ENCODE measurements around the gene THEMIS2. TPM values are rescaled to one million over a fixed set of nuclear protein-coding genes. Genes with fewer than 3 reads are reported as not detected.

THEMIS2 gene
- total and polyA plus RNA-seq, 2 experiments from 2014 or later, result 8.1 to 32.4 TPM

DNA sequence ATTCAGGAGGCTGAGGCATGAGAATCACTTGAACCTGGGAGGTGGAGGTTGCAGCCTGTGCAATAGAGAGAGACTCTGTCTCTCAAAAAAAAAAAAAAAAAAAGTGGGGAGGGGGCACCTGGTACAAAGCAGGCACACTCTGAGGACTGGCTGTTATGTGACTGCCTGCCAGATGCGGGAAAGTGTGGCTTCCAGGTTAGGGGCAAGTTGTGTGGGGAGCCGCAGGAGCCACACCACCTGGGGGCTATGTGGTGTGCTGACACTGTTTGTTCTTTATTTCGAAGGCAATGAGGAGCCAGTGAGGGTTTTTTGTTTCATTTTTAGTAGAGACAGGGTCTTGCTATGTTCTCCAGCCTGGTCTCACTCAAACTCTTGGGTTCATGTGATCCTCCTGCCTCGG is 5.7 kb downstream of the THEMIS2 start (continued):
- TF ChIP-seq, protein P1, sequence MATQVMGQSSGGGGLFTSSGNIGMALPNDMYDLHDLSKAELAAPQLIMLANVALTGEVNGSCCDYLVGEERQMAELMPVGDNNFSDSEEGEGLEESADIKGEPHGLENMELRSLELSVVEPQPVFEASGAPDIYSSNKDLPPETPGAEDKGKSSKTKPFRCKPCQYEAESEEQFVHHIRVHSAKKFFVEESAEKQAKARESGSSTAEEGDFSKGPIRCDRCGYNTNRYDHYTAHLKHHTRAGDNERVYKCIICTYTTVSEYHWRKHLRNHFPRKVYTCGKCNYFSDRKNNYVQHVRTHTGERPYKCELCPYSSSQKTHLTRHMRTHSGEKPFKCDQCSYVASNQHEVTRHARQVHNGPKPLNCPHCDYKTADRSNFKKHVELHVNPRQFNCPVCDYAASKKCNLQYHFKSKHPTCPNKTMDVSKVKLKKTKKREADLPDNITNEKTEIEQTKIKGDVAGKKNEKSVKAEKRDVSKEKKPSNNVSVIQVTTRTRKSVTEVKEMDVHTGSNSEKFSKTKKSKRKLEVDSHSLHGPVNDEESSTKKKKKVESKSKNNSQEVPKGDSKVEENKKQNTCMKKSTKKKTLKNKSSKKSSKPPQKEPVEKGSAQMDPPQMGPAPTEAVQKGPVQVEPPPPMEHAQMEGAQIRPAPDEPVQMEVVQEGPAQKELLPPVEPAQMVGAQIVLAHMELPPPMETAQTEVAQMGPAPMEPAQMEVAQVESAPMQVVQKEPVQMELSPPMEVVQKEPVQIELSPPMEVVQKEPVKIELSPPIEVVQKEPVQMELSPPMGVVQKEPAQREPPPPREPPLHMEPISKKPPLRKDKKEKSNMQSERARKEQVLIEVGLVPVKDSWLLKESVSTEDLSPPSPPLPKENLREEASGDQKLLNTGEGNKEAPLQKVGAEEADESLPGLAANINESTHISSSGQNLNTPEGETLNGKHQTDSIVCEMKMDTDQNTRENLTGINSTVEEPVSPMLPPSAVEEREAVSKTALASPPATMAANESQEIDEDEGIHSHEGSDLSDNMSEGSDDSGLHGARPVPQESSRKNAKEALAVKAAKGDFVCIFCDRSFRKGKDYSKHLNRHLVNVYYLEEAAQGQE (IDR thresholded peaks at IDR 0.05; ENCODE audit: unreplicated experiment), result no peak
- no peak for TF ChIP-seq JUNB (IDR thresholded peaks at IDR 0.05; ENCODE audit: unreplicated experiment)

DNA sequence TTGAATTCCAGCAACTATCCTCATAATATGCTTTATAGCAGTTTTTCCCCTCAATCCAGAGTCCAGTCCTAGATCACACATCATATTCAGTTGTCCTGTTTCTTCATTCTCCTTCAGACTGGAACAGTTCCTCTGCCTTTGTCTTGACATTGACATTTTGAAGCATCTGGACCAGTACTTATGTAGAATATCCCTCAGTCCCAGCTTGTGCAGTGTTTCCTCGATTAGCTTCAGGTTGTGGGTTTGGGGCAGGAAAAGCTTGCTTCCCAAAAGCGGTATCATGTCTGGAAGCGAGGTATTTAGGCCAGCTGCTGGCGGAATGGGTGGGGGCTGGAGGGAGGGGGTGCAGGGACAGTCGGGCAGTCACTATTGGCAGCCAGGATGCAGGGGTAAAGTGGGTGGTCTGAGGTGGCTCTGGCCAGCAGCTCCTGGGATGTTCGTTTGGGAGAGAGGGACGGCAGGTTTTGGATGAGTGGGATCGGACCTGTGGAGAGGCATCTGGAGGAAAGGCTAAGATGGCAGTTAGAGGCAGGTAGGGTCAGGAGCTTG is 6.5 kb downstream of the THEMIS2 start:
- TF ChIP-seq ZNF114 (CRISPR knock-in tag; IDR thresholded peaks at IDR 0.05) (no peak), EZH2phosphoT487 (IDR thresholded peaks at IDR 0.05; ENCODE audit: unreplicated experiment) (peak; percentile 17)
- H3K36me3 ChIP-seq (ENCODE audit: insufficient read depth), result no peaks in the 10 kb centered on the region

DNA sequence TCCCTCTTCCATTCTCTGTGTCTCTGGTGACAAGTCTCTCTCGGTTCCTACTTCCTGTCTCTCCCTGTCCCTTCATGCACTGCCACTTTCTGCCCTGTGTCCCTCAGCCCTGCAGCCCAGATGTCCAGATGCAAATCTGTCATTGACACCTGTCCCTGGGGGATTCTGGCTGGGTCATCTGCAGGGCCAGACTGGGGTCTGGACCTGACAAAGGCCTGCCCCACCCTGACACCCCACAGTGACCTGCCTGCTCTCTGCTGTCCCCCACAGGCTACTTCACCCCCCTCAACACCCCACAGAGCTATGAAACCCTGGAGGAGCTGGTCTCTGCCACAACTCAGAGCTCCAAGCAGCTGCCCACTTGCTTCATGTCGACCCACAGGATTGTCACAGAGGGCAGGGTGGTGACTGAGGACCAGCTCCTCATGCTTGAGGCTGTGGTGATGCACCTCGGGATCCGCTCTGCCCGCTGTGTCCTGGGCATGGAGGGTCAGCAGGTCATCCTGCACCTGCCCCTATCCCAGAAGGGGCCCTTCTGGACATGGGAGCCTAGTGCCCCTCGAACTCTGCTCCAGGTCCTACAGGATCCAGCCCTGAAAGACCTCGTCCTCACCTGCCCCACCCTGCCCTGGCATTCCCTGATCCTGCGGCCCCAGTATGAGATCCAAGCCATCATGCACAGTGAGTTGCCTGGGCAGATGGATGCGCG is 7.2 kb downstream of the THEMIS2 start:
- no peaks in the 10 kb centered on the region for H3F3A ChIP-seq (replicated peaks; ENCODE audit: low read depth)
- H3K4me3 ChIP-seq, result no peak overlapping the region
- ATAC-seq (no peak), DNase-seq (ENCODE audit: low spot score) (no peak)
- no peaks in the 10 kb centered on the region for H3K79me2 ChIP-seq (replicated peaks; ENCODE audit: insufficient read depth)
- TF ChIP-seq POLR2AphosphoS5 (IDR thresholded peaks at IDR 0.05; ENCODE audit: low read depth), result no peak
- TF ChIP-seq, protein P1 (IDR thresholded peaks at IDR 0.05; ENCODE audit: unreplicated experiment), result no peak
- Mint-ChIP-seq H3K4me1 (no peaks in the 10 kb centered on the region), H3K9me3 (no peaks in the 10 kb centered on the region), H3K36me3 (ENCODE audit: low read depth) (peaks cover 24% of the 10 kb centered on the region), H3K4me3 (no peak overlapping the region), H3K27me3 (ENCODE audit: insufficient read depth, low read depth, poor library complexity) (peaks cover 19% of the 10 kb centered on the region), H3K27ac (no peak overlapping the region)
- H4K20me1 ChIP-seq (replicated peaks; ENCODE audit: insufficient read depth), result no peaks in the 10 kb centered on the region
- no peak overlapping the region for H2AFZ ChIP-seq
- H3K4me1 ChIP-seq (ENCODE audit: insufficient read depth), result no peaks in the 10 kb centered on the region
- H3K4me2 ChIP-seq, result no peak overlapping the region
- H3K9me2 ChIP-seq (ENCODE audit: insufficient read depth), result no peaks in the 10 kb centered on the region
- H3K27ac ChIP-seq (ENCODE audit: low read depth), result no peak overlapping the region
- no peaks in the 10 kb centered on the region for H3K36me3 ChIP-seq (ENCODE audit: insufficient read depth)
- no peaks in the 10 kb centered on the region for H3K27me3 ChIP-seq (ENCODE audit: insufficient read depth)

More for the DNA sequence above, 6.5 kb downstream of the THEMIS2 start:
- Histone ChIP-seq H3K4me2 (no peak overlapping the region), H3K4me1 (ENCODE audit: insufficient read depth) (no peaks in the 10 kb centered on the region), H3K27me3 (ENCODE audit: insufficient read depth) (no peaks in the 10 kb centered on the region), H4K20me1 (replicated peaks; ENCODE audit: insufficient read depth) (no peaks in the 10 kb centered on the region), H3K79me2 (replicated peaks; ENCODE audit: insufficient read depth) (no peaks in the 10 kb centered on the region), H2AFZ (no peak overlapping the region), H3K27ac (ENCODE audit: low read depth) (no peak overlapping the region), H3K4me3 (no peak overlapping the region), H3F3A (replicated peaks; ENCODE audit: low read depth) (no peaks in the 10 kb centered on the region), H3K9me2 (ENCODE audit: insufficient read depth) (no peaks in the 10 kb centered on the region)
- H3K27ac Mint-ChIP-seq, result no peak overlapping the region
- peaks cover 24% of the 10 kb centered on the region for H3K36me3 Mint-ChIP-seq (ENCODE audit: low read depth)
- no peak for DNase-seq (ENCODE audit: low spot score)
- ATAC-seq, result no peak
- no peaks in the 10 kb centered on the region for H3K9me3 Mint-ChIP-seq
- peaks cover 19% of the 10 kb centered on the region for H3K27me3 Mint-ChIP-seq (ENCODE audit: insufficient read depth, low read depth, poor library complexity)
- no peaks in the 10 kb centered on the region for H3K4me1 Mint-ChIP-seq
- no peak overlapping the region for H3K4me3 Mint-ChIP-seq
